GM19240 (cell line): Measurements from ENCODE around the gene ARHGAP29.

Source experiments
- DNase-seq: peaks from one replicate; pipeline ENCODE4 v3.0.0; 2011; ENCODE audit warnings: low spot score; ENCODE audit not compliant: insufficient read length

Gene ARHGAP29

DNA sequence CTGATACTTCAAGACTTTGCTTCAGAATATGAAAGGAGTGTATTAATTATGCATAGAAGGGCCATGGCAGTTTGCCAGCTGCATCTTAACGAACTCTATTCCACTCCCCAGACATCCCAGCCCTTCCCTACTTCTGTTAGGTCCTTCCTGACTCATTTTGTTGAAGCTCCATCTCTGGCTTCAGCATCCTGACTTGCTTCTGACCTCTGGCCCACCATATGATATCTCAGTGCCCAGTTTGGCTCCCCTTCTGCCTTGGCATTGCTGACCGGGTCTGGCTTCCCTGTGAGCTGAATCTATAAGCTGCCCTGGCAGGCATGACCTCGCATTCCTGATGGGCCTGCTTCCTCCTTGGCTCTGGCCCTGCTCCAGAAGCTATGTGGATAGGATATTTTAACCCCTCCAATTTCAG is 27.6 kb upstream of the ARHGAP29 start:
- no peak for DNase-seq

DNA sequence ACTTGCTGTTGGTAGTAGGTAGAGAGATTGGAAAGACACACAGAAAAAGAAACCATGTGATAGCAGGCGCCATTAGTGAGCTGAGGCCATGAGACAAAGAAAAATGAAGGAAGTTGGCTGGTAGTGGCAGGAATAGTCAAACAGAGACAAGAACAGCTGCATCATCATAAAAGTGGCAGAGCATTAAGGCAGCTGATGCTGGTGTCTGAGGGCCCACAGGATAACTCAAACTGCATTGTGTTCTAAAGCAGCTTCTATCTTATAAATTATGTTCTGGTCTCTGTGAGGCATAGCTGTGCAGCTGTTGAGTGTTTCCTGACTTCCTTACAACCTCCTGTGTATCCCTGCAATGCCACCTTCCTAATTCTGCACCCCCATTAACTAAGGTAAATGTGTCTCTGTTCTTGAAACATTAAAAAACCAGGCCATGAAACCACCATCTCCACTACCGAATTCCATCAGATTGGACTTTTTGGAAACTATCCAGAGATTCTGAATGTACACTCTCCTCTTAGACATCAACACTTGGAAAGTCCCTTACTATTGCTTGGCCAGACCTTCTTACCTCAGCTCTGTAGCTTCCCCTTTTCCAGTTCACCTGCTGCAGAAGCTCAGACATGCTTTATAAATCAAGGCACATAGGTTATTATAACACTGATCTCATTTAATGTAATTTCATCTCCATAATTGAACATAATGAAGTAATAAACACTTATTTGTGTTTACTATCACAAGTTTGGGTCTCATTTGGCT is 23.4 kb upstream of the ARHGAP29 start:
- no peak for DNase-seq

DNA sequence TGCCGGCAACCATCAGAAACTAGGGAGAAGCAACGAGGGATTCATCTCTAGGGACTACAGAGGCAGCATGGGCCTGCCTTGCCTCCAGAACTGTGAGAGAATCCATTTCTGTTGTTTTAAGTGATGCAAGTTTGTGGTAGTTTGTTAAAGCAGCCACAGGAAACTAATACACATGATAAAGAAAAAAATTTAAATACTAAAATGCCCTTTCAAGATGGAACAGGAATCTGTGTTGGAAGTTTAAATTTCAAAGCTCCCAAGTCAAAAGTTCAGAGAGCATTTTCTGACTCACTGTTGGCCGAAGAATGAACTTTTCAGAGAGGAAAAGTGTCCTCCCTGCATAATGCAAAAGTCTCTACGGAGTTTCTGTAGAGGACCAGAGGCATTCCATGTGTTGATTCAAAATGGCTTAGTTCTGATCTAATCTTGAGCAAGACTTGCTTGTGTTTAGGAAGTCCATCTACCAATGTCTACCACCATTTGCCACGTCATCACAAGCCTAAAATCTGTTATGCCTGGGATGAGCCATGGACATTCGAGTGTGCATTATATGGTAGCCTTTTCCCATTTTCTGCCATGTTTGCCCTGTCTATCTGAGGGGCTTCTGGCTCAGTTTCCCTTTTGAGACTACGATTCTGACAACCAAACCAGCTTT is 22.4 kb upstream of the ARHGAP29 start:
- no peak for DNase-seq

DNA sequence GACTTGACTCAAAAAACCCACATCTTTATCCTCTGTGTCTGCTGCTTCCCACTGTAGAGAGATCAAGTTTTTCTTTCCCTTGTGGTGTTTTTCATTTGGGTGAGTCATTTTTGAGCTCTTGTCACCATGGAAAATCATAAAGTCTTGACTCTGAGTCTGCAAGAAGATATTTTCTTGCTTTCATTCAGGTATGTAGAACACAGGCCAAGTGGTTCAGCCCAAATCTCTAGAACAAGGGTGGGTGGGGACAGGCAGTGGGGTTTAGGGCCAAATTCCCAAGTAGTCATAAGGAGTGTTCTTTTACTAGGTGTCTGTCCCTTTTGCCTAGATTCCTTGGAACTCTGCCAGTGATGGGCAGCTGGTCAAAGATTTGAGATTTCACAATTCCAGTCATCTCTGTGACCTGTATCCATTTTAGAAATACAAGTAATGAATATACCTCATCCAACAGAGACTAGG is 21.5 kb upstream of the ARHGAP29 start:
- no peak for DNase-seq

DNA sequence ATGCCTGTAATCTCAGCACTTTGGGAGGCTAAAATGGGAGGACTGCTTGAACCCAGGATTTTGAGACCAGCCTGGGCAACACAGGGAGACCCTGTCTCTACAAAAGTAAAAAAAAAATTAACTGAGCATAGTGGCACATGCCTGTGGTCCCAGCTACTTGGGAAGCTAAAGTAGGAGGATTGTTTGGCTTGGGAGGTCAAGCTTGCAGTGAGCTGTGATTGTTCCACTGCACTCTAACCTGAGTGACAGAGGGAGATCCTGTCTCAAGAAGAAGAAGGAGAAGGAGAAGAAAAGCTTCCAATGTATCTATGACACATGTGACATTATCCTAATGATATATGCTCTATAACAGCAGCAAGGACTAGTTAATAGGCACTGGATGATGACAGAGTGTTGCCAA is 20.1 kb upstream of the ARHGAP29 start:
- DNase-seq, result no peak

DNA sequence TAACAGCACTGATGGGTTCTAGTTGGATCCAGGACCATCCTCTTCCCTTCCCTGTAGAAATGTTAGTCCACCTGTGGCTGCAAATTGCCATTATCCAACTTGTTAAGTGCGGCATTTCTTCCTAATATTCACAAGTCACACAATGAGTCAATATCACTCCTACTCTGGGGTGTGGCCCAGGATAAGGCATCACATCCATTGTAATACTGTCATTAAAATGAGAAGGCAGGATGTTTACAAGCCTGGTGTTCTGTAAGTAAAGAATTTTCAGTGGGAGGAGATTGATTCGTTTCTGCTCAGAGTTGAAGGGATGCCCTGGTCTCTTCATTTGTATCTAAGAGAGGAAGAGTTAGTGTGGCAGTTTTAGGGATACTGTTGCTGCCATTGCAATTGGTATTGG is 18.1 kb upstream of the ARHGAP29 start:
- DNase-seq, result no peak

GRCh38 chr1:94254073-94254810 is 16.9 kb upstream of the ARHGAP29 start:
- DNase-seq, result no peak

- DNase-seq, result no peak
Measured at GRCh38 chr1:94253456-94254017, 16.2 kb upstream of the ARHGAP29 start.

- DNase-seq, result no peak
Measured at GRCh38 chr1:94250341-94250740, 13.0 kb upstream of the ARHGAP29 start.

DNA sequence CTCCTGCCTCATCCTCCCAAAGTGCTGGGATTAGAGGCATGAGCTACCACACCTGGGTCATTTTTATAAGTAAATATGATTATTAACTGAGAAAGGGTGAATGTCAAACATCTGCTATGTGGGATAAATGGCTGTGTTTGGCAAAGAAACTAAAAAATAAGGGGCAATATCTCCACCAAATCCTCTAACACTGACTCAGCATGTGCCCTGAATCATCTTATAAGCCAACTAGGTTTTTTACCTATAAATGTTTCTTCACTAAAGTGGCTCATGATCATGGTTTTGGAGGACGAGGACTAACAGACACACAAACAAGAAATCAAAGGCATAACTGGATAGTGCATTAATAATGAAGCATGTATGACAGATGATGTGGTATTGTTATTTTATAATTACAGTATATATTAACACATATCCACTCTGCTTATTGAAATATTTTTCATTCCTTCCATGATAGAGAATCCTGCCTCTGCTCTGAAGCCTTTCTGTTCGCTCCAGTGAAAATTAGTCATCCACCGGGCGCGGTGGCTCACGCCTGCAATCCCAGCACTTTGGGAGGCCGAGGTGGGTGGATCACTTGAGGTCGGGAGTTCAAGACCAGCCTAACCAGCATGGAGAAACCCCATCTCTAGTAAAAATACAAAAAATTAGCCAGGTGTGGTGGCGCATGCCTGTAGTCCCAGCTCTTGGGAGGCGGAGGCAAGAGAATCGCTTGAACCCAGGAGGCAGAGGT is 11.7 kb upstream of the ARHGAP29 start:
- DNase-seq, result no peak

DNA sequence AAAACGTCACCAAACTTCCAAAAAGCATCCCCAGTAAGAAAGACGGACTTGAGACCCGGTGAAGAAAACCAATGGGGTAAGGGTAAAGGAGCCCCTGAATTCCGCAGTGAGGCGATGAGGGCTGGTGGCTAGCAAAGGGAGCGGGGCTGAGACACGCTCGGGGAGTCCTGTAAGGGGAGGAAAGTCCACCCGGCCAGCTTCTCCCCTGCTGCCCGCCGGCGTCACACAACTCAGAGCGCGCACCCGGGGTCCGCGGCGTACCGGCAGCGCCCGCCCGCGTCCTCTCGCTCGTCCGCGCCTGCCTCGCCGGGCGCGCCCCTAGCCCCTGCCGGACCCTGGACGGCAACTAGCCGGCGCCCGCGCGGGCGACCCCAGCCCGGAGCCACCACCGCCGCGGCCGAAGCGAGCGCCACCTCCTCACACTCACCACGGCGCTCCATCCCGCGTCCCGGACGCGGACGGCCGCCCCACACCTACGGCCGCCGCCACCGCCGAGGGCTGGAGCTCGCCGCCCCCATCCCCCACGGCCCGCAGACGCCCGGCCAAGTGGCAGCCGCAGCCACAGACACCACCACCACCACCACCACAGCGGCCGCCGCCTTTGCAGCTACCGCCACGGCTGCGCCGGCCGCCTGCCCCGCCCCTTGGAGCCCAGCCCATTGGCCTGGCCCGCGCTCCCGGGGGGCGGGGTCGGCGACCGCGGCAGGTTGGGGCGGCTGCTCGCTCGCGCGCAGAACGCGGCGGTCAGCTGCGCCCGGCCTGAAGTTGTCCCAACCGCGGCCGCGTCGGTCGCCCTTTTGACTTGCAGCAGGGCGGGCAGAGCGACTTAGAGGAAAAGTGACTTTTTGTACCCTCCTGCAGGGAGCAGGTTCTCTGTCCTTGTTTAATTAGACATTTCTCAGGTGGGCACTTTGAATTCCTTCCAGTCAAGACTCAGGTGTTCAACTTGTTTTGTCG is 10.0 kb upstream of the ARHGAP29 start:
- DNase-seq, result no peak

- DNase-seq, result no peak
Measured at GRCh38 chr1:94246692-94247137, 9.3 kb upstream of the ARHGAP29 start.

- DNase-seq, result no peak
Measured at GRCh38 chr1:94245747-94246438, 8.5 kb upstream of the ARHGAP29 start.

- no peak for DNase-seq
Measured at GRCh38 chr1:94244816-94245215, 7.4 kb upstream of the ARHGAP29 start.

DNA sequence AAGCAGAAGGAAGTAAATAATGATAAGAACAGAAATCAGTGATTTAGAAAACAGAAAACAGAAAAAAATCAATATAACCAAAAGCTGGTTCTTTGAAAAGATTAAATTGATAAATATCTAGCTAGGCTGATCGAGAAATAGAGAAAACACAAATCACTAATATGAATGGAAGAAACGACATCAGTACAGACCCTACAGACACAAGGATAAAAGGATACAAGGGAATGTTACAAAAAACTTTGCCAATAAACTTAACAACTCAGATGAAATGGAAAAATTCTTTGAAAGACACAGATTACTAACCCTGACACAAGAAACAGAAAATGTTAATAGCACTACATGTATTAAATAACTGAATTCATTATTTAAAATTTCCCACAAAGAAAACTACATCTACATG is 6.3 kb upstream of the ARHGAP29 start:
- DNase-seq, result no peak

GRCh38 chr1:94240822-94241221 is 3.4 kb upstream of the ARHGAP29 start:
- DNase-seq, result no peak

- no peak for DNase-seq
Measured at GRCh38 chr1:94239796-94240195, 2.4 kb upstream of the ARHGAP29 start.

DNA sequence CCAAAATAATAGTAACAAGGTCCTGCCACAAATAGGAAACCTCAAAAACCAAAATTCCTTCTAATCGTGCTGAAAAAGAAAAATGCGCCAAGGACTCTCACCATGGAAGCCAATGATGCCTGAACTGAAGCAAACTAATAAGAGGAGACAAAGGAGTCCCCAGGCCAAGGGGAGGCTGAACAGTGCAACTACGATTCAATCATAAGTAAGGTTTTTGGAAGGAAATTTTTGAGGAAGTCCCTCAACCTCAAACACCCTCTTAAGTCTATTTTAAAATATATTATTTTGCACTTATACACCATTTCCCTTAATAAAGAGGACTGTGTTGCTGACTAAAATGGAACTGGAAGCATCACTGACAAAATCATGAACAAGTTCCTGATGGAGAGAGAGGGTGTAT is 1.7 kb upstream of the ARHGAP29 start:
- no peak for DNase-seq

DNA sequence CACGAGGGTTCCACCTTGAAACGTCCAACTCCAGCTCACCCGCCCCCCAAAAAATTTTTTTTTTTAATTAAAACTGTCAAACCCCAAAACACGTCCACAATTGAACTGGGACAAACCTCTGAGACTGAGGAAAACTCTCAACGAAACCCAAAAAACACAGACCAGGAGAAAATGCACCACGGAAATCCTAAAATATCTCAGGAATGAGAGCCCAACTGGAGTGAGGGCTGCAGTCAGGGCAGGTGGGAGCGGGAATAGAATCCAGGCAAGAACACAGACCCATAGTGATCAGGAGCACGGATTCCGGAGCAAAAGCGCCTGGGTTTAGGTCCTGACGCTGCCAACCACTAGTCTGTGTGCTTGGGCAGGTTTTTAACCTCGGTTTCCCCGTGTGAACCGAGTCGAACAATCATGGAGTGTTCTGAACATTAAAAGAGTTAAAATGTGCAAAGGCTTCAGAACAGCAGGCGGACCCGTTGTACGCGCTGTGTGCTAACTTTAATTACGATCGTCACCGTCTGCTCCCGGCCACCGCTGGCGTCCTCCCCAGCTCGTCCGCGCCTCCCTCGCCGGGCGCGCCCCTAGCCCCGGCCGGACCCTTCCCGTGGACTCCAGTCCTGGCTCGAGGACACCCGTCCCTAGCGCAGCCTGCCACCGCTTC is 624 bp downstream of the ARHGAP29 start:
- DNase-seq, result no peak
